ENCODE measurements around the gene PIK3R2. TPM values are rescaled to one million over a fixed set of nuclear protein-coding genes. Genes with fewer than 3 reads are reported as not detected.

The PIK3R2 gene
- total RNA-seq (10 to 100 TPM in 1 of 2 donors, 1 to 10 TPM in 1; 9.1 to 37.8 TPM), polyA plus RNA-seq (1 to 10 TPM; 1.5 to 6.2 TPM)

DNA sequence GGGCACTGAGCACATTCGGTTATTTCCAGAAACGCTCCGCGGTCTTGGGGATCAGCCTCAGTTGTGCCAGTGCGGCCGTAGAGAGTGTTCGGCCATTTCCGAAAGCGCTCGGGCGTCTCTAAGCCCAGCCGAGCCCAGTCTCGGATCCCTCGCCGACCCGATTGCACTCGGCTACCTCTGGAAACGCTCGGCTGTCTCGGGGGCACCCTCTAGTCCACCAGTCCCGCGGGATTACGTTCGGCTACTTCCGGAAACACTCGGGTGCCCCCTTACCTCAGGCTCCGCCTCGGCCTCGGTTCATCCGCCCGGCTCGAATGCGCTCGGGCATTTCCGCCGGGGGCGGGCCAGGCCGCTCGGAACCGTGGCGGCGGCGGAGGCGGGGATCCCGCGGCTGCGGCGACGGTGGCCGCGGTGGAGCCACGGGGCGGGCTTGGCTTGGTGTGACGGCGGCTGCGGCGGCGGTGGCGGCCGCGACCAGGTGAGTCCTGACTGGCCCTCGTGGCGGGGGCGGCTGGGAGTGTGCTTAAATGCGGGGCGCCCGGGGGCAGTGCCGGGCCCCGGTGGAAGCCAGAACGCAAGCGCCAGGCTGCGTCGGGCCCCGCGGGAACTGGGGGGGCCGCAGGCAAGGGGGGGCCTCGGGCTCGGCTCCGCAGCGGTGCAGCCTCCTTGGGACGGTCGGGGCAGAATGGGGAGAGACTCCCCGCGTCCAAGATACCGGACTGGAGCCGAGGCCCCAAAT, at the start of gene PIK3R2:
PIK3R2 (plus strand) TSS at position 347 of the 739 bp plus-strand sequence. CDS start 2,717 bp downstream, outside the sequence.
- WGBS: under 1% methylated on average over 86 of the region's 86 CpGs
- peaks cover 16 to 57% (median 41%) of the 10 kb centered on the region in 4 donors for H3K4me1 ChIP-seq (ENCODE audit: control insufficient read depth in 4 of 4, insufficient read depth in 4 of 4, low read length in 3 of 4)
- TF ChIP-seq RXRA (IDR thresholded peaks at IDR 0.05) (no peak), EGR1 (IDR thresholded peaks at IDR 0.05; ENCODE audit: low read depth in 2 of 2) (no peak), HNF4G (IDR thresholded peaks at IDR 0.05) (peak; percentile 86), TAF1 (conservative IDR thresholded peaks at IDR 0.05) (no peak), NR2F2 (IDR thresholded peaks at IDR 0.05) (no peak), GABPA (IDR thresholded peaks at IDR 0.05 in 1 of 2, conservative IDR thresholded peaks at IDR 0.05 in 1 of 2) (peak in 1 of 2 donors; percentile 42), HNF4A (conservative IDR thresholded peaks at IDR 0.05) (no peak), SP1 (IDR thresholded peaks at IDR 0.05) (peak; percentile 13), RAD21 (IDR thresholded peaks at IDR 0.05) (no peak), FOXA2 (IDR thresholded peaks at IDR 0.05) (no peak), YY1 (IDR thresholded peaks at IDR 0.05) (no peak), FOXA1 (IDR thresholded peaks at IDR 0.05) (no peak), JUND (IDR thresholded peaks at IDR 0.05) (no peak)
- TF ChIP-seq, protein P1, sequence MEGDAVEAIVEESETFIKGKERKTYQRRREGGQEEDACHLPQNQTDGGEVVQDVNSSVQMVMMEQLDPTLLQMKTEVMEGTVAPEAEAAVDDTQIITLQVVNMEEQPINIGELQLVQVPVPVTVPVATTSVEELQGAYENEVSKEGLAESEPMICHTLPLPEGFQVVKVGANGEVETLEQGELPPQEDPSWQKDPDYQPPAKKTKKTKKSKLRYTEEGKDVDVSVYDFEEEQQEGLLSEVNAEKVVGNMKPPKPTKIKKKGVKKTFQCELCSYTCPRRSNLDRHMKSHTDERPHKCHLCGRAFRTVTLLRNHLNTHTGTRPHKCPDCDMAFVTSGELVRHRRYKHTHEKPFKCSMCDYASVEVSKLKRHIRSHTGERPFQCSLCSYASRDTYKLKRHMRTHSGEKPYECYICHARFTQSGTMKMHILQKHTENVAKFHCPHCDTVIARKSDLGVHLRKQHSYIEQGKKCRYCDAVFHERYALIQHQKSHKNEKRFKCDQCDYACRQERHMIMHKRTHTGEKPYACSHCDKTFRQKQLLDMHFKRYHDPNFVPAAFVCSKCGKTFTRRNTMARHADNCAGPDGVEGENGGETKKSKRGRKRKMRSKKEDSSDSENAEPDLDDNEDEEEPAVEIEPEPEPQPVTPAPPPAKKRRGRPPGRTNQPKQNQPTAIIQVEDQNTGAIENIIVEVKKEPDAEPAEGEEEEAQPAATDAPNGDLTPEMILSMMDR (IDR thresholded peaks at IDR 0.05; ENCODE audit: low read depth, low read length, missing input control): no peak
- TF ChIP-seq, protein P2, sequence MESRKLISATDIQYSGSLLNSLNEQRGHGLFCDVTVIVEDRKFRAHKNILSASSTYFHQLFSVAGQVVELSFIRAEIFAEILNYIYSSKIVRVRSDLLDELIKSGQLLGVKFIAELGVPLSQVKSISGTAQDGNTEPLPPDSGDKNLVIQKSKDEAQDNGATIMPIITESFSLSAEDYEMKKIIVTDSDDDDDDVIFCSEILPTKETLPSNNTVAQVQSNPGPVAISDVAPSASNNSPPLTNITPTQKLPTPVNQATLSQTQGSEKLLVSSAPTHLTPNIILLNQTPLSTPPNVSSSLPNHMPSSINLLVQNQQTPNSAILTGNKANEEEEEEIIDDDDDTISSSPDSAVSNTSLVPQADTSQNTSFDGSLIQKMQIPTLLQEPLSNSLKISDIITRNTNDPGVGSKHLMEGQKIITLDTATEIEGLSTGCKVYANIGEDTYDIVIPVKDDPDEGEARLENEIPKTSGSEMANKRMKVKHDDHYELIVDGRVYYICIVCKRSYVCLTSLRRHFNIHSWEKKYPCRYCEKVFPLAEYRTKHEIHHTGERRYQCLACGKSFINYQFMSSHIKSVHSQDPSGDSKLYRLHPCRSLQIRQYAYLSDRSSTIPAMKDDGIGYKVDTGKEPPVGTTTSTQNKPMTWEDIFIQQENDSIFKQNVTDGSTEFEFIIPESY (IDR thresholded peaks at IDR 0.05): peak; percentile 99
- TF ChIP-seq, protein P3, sequence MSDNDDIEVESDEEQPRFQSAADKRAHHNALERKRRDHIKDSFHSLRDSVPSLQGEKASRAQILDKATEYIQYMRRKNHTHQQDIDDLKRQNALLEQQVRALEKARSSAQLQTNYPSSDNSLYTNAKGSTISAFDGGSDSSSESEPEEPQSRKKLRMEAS (IDR thresholded peaks at IDR 0.05): no peak
- TF ChIP-seq, protein P4, sequence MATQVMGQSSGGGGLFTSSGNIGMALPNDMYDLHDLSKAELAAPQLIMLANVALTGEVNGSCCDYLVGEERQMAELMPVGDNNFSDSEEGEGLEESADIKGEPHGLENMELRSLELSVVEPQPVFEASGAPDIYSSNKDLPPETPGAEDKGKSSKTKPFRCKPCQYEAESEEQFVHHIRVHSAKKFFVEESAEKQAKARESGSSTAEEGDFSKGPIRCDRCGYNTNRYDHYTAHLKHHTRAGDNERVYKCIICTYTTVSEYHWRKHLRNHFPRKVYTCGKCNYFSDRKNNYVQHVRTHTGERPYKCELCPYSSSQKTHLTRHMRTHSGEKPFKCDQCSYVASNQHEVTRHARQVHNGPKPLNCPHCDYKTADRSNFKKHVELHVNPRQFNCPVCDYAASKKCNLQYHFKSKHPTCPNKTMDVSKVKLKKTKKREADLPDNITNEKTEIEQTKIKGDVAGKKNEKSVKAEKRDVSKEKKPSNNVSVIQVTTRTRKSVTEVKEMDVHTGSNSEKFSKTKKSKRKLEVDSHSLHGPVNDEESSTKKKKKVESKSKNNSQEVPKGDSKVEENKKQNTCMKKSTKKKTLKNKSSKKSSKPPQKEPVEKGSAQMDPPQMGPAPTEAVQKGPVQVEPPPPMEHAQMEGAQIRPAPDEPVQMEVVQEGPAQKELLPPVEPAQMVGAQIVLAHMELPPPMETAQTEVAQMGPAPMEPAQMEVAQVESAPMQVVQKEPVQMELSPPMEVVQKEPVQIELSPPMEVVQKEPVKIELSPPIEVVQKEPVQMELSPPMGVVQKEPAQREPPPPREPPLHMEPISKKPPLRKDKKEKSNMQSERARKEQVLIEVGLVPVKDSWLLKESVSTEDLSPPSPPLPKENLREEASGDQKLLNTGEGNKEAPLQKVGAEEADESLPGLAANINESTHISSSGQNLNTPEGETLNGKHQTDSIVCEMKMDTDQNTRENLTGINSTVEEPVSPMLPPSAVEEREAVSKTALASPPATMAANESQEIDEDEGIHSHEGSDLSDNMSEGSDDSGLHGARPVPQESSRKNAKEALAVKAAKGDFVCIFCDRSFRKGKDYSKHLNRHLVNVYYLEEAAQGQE (IDR thresholded peaks at IDR 0.05): no peak
- TF ChIP-seq, protein P5, sequence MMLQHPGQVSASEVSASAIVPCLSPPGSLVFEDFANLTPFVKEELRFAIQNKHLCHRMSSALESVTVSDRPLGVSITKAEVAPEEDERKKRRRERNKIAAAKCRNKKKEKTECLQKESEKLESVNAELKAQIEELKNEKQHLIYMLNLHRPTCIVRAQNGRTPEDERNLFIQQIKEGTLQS (IDR thresholded peaks at IDR 0.05): no peak

More for the DNA sequence above, at the start of gene PIK3R2:
- H3K27ac ChIP-seq (ENCODE audit: low read depth in 1 of 2, low read length in 2 of 2): peak within 1 kb of the TSS; percentile 93
- peak; percentile 99 for DNase-seq (ENCODE audit: low spot score)
- H3K36me3 ChIP-seq (ENCODE audit: control insufficient read depth in 4 of 4, insufficient read depth in 3 of 4, low read depth in 1 of 4, low read length in 3 of 4): peaks cover 0 to 2% (median under 1%) of the 10 kb centered on the region in 4 donors
- H3K27me3 ChIP-seq (ENCODE audit: control insufficient read depth in 4 of 4, insufficient read depth in 4 of 4, low read length in 3 of 4): no peaks in the 10 kb centered on the region
- H3K4me3 ChIP-seq (ENCODE audit: low read depth in 1 of 3, low read length in 3 of 3): peak within 1 kb of the TSS; percentile 68 to 76 (median 71)
- H3K9me3 ChIP-seq (ENCODE audit: control insufficient read depth in 4 of 4, low read length in 3 of 4): no peaks in the 10 kb centered on the region
- H3K9ac ChIP-seq (ENCODE audit: low read depth in 1 of 2, low read length in 2 of 2): peak within 1 kb of the TSS; percentile 85 to 92
